HCT116 (cell line): ENCODE results near the gene IPO13. TPM values are rescaled to one million over a fixed set of nuclear protein-coding genes. Genes with fewer than 3 reads are reported as not detected.

Experiments used
- ATAC-seq: fragments of 200-7000 bp; cut with Tn5 transposase; 2 replicates; pipeline ENCODE4 v1.9.1; 2020; ENCODE audit warnings: mild to moderate bottlenecking, moderate library complexity
- BruUV-seq: library from RNA; stranded (reverse); fragments of 400-500 nt; replicated peaks from 2 replicates; lab custom pipeline; 2021; lab: Mats Ljungman, UMichigan
- CTCF ChIA-PET: fragments of 300-600 bp; sonication (Branson Sonifier 250); formaldehyde crosslinking; loops from one replicate; lab custom pipeline; 2021; ENCODE audit warnings: antibody characterized with exemption; lab: Charles Lee
- POLR2A ChIA-PET: fragments of 300-600, 350-600 bp; sonication (Branson Sonifier 250); formaldehyde crosslinking; loops from one replicate; lab custom pipeline; 2021; ENCODE audit warnings: antibody characterized with exemption; lab: Charles Lee
- RAD21 ChIA-PET, 2 experiments: fragments of 300-600 bp; sonication (Branson Sonifier 250); formaldehyde crosslinking; loops; one replicate each; lab custom pipeline; 2023; ENCODE audit warnings: low total read pairs in 2 of 2; ENCODE audit not compliant: uncharacterized antibody in 2 of 2, unreplicated experiment in 2 of 2, low non-redundant PET in 1 of 2; lab: Charles Lee
- DNase-seq: peaks from one replicate; pipeline ENCODE4 v3.0.0-alpha.2; 2010; ENCODE audit warnings: low read depth, low spot score
- H2AFZ ChIP-seq: fragments of 200-600 bp; shearing (Covaris generic), sonication (generic); 2 replicates; pipeline ENCODE4 v1.6.1; 2017; ENCODE audit warnings: low read depth, mixed run types, mixed read lengths, antibody characterized with exemption, low read length; ENCODE audit not compliant: poor library complexity, severe bottlenecking
- H3K27ac ChIP-seq: 2 replicates; pipeline ENCODE4 v1.5.1; 2012; ENCODE audit warnings: low read depth, low read length
- H3K27me3 ChIP-seq: fragments of 200-600 bp; sonication (generic); 2 replicates; pipeline ENCODE4 v1.6.1; 2016; ENCODE audit warnings: mixed run types, low read length, mixed read lengths; ENCODE audit not compliant: insufficient read depth
- H3K36me3 ChIP-seq, 2 experiments: fragments of 200-500 bp in 1 of 2; fragments of 200-600 bp in 1 of 2; sonication (Bioruptor generic) in 1 of 2; sonication (generic) in 1 of 2; 2 replicates each; pipeline versions ENCODE4 v1.5.1 to v1.6.1; 2014 to 2016; ENCODE audit warnings: low read length in 2 of 2, inconsistent platforms in 1 of 2, mixed read lengths in 1 of 2, mixed run types in 1 of 2; ENCODE audit not compliant: insufficient read depth in 2 of 2, control insufficient read depth in 1 of 2
- H3K4me1 ChIP-seq, 2 experiments: fragments of 200-600 bp in 1 of 2; sonication (generic) in 1 of 2; 2 replicates each; pipeline versions ENCODE4 v1.5.1 to v1.6.1; 2012 to 2017; ENCODE audit warnings: low read length in 2 of 2, inconsistent platforms in 1 of 2, mild to moderate bottlenecking in 1 of 2, mixed read lengths in 1 of 2, mixed run types in 1 of 2, moderate library complexity in 1 of 2; ENCODE audit not compliant: insufficient read depth in 2 of 2, control insufficient read depth in 1 of 2
- H3K4me2 ChIP-seq: fragments of 200-600 bp; sonication (generic); 2 replicates; pipeline ENCODE4 v1.6.1; 2017; ENCODE audit warnings: mixed run types, low read length, mixed read lengths
- H3K4me3 ChIP-seq, 2 experiments: fragments of 200-600 bp in 1 of 2; sonication (generic) in 1 of 2; replicated peaks in 1 of 2; 2 replicates each; pipeline ENCODE4 v1.5.1; 2011 to 2016; ENCODE audit warnings: low read length in 2 of 2, control low read depth in 1 of 2, low read depth in 1 of 2, mild to moderate bottlenecking in 1 of 2, mixed read lengths in 1 of 2, mixed run types in 1 of 2
- H3K79me2 ChIP-seq: fragments of 200-600 bp; sonication (generic); 2 replicates; pipeline ENCODE4 v1.6.1; 2017; ENCODE audit warnings: mild to moderate bottlenecking, mixed run types, low read length, moderate library complexity, mixed read lengths; ENCODE audit not compliant: insufficient read depth
- H3K9ac ChIP-seq: fragments of 200-600 bp; sonication (generic); 2 replicates; pipeline ENCODE4 v1.6.1; 2016; ENCODE audit warnings: low read length, mixed read lengths
- H3K9me2 ChIP-seq: fragments of 200-600 bp; sonication (generic), shearing (Covaris generic); 2 replicates; pipeline ENCODE4 v1.6.1; 2017; ENCODE audit warnings: mixed run types, mild to moderate bottlenecking, moderate library complexity; ENCODE audit not compliant: insufficient read depth
- H3K9me3 ChIP-seq, 2 experiments: fragments of 200-500 bp in 1 of 2; fragments of 200-600 bp in 1 of 2; sonication (Bioruptor generic) in 1 of 2; sonication (generic) in 1 of 2; 2 replicates each; pipeline ENCODE4 v1.6.1; 2014 to 2017; ENCODE audit warnings: low read length in 2 of 2, mixed read lengths in 2 of 2, inconsistent platforms in 1 of 2, low read depth in 1 of 2, mild to moderate bottlenecking in 1 of 2, mixed run types in 1 of 2, moderate library complexity in 1 of 2; ENCODE audit not compliant: control insufficient read depth in 1 of 2, insufficient read depth in 1 of 2
- H4K20me1 ChIP-seq: fragments of 200-600 bp; sonication (generic), shearing (Covaris generic); 2 replicates; pipeline ENCODE4 v1.6.1; 2017; ENCODE audit warnings: mixed run types, mild to moderate bottlenecking, moderate library complexity; ENCODE audit not compliant: insufficient read depth
- EZH2phosphoT487 ChIP-seq: fragments of 200-600 bp; IDR thresholded peaks from 2 replicates; pipeline ENCODE4 v1.6.1; 2018; ENCODE audit warnings: antibody characterized with exemption, borderline replicate concordance
- FOSL1 ChIP-seq: IDR thresholded peaks from 2 replicates; pipeline ENCODE4 v1.6.1; 2012; ENCODE audit warnings: low read depth
- POLR2A ChIP-seq: IDR thresholded peaks from 2 replicates; pipeline ENCODE4 v1.7.0; 2011; ENCODE audit warnings: borderline replicate concordance; ENCODE audit not compliant: insufficient read depth, insufficient read length; ENCODE audit errors: extremely low read depth
- POLR2AphosphoS5 ChIP-seq: IDR thresholded peaks from 2 replicates; pipeline ENCODE4 v1.6.1; 2011; ENCODE audit warnings: mild to moderate bottlenecking, low read depth, low read length, moderate library complexity
- YY1 ChIP-seq: IDR thresholded peaks from 2 replicates; pipeline ENCODE4 v1.6.1; 2011; ENCODE audit warnings: low read length, low read depth, moderate library complexity, mild to moderate bottlenecking; ENCODE audit not compliant: insufficient replicate concordance; ENCODE audit errors: extremely low read depth
- intact Hi-C: fragments of 100-400 bp; cut with micrococcal nuclease; formaldehyde crosslinking; loops from 2 replicates; pipeline ENCODE4 v1.10.0; 2022
- total RNA-seq: library from RNA; stranded (reverse); gene quantifications from one replicate; pipeline ENCODE4 v1.2.1, GENCODE V29; 2021; ENCODE audit not compliant: unreplicated experiment
- TF ChIP-seq, protein P1 (sequence below): IDR thresholded peaks from 2 replicates; pipeline ENCODE4 v1.6.1; 2011; ENCODE audit warnings: mild to moderate bottlenecking, low read length, moderate library complexity; ENCODE audit not compliant: insufficient replicate concordance; ENCODE audit errors: extremely low read depth
- TF ChIP-seq, protein P2 (sequence below): IDR thresholded peaks from 2 replicates; pipeline ENCODE4 v1.6.1; 2012; ENCODE audit warnings: low read depth
- TF ChIP-seq, protein P3 (sequence below): IDR thresholded peaks from 2 replicates; pipeline ENCODE4 v1.6.1; 2012

The IPO13 gene
- total RNA-seq, 1 experiment from 2014 or later = 18.7 TPM

DNA sequence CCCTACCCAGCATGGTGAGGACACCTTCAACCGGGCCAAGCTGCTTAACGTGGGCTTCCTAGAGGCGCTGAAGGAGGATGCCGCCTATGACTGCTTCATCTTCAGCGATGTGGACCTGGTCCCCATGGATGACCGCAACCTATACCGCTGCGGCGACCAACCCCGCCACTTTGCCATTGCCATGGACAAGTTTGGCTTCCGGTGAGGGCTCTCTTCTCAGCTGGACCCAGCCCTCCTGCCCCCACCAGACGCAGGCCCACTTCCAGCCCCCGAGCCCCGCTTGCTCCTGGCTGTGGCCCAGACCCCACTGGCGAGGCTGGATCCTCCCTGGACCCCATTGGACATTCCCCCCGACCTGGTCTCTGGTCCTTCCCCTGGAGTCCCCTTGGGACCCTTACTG, 38.1 kb downstream of the IPO13 start:
- H3K79me2 ChIP-seq = peaks cover 35% of the 10 kb centered on the region
- H3K9me3 ChIP-seq = no peaks in the 10 kb centered on the region
- H3K27ac ChIP-seq = no peak overlapping the region
- RAD21 ChIA-PET = no interaction called here
- CTCF ChIA-PET = no interaction called here
- intact Hi-C loops = no loop called here
- no peaks in the 10 kb centered on the region for H3K9me2 ChIP-seq
- no TSS peak for BruUV-seq
- TF ChIP-seq FOSL1 (no peak), YY1 (no peak), EZH2phosphoT487 (no peak), POLR2A (no peak), POLR2AphosphoS5 (no peak)
- TF ChIP-seq, protein P1, sequence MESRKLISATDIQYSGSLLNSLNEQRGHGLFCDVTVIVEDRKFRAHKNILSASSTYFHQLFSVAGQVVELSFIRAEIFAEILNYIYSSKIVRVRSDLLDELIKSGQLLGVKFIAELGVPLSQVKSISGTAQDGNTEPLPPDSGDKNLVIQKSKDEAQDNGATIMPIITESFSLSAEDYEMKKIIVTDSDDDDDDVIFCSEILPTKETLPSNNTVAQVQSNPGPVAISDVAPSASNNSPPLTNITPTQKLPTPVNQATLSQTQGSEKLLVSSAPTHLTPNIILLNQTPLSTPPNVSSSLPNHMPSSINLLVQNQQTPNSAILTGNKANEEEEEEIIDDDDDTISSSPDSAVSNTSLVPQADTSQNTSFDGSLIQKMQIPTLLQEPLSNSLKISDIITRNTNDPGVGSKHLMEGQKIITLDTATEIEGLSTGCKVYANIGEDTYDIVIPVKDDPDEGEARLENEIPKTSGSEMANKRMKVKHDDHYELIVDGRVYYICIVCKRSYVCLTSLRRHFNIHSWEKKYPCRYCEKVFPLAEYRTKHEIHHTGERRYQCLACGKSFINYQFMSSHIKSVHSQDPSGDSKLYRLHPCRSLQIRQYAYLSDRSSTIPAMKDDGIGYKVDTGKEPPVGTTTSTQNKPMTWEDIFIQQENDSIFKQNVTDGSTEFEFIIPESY = no peak
- TF ChIP-seq, protein P2, sequence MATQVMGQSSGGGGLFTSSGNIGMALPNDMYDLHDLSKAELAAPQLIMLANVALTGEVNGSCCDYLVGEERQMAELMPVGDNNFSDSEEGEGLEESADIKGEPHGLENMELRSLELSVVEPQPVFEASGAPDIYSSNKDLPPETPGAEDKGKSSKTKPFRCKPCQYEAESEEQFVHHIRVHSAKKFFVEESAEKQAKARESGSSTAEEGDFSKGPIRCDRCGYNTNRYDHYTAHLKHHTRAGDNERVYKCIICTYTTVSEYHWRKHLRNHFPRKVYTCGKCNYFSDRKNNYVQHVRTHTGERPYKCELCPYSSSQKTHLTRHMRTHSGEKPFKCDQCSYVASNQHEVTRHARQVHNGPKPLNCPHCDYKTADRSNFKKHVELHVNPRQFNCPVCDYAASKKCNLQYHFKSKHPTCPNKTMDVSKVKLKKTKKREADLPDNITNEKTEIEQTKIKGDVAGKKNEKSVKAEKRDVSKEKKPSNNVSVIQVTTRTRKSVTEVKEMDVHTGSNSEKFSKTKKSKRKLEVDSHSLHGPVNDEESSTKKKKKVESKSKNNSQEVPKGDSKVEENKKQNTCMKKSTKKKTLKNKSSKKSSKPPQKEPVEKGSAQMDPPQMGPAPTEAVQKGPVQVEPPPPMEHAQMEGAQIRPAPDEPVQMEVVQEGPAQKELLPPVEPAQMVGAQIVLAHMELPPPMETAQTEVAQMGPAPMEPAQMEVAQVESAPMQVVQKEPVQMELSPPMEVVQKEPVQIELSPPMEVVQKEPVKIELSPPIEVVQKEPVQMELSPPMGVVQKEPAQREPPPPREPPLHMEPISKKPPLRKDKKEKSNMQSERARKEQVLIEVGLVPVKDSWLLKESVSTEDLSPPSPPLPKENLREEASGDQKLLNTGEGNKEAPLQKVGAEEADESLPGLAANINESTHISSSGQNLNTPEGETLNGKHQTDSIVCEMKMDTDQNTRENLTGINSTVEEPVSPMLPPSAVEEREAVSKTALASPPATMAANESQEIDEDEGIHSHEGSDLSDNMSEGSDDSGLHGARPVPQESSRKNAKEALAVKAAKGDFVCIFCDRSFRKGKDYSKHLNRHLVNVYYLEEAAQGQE = no peak
- TF ChIP-seq, protein P3, sequence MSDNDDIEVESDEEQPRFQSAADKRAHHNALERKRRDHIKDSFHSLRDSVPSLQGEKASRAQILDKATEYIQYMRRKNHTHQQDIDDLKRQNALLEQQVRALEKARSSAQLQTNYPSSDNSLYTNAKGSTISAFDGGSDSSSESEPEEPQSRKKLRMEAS = no peak
- POLR2A ChIA-PET = no interaction called here
- no peak overlapping the region for H3K9ac ChIP-seq
- H3K36me3 ChIP-seq = peaks cover 6 to 49% of the 10 kb centered on the region in 2 experiments; a peak in 2 of 4 replicates
- H2AFZ ChIP-seq = no peak overlapping the region
- H3K4me1 ChIP-seq = peaks cover 2 to 11% of the 10 kb centered on the region in 2 experiments; a peak in 3 of 4 replicates
- DNase-seq (no peak), ATAC-seq (no peak)
- H3K4me3 ChIP-seq = no peak overlapping the region
- H4K20me1 ChIP-seq = no peaks in the 10 kb centered on the region
- no peaks in the 10 kb centered on the region for H3K27me3 ChIP-seq
- no peak overlapping the region for H3K4me2 ChIP-seq
